HG03039 (cell line): ENCODE results near the gene RPS6KA5.
"Not testable (repeated sequence)": the region's sequence is repeated elsewhere in the genome, so short reads cannot be mapped to it uniquely, and the experiment has no call there.

ENCODE experiments used
- ATAC-seq: cut with Tn5 transposase; IDR thresholded peaks from one replicate; pipeline ENCODE4 v1.9.1; 2021; ENCODE audit warnings: mild to moderate bottlenecking, moderate library complexity; ENCODE audit not compliant: unreplicated experiment

The RPS6KA5 gene

DNA sequence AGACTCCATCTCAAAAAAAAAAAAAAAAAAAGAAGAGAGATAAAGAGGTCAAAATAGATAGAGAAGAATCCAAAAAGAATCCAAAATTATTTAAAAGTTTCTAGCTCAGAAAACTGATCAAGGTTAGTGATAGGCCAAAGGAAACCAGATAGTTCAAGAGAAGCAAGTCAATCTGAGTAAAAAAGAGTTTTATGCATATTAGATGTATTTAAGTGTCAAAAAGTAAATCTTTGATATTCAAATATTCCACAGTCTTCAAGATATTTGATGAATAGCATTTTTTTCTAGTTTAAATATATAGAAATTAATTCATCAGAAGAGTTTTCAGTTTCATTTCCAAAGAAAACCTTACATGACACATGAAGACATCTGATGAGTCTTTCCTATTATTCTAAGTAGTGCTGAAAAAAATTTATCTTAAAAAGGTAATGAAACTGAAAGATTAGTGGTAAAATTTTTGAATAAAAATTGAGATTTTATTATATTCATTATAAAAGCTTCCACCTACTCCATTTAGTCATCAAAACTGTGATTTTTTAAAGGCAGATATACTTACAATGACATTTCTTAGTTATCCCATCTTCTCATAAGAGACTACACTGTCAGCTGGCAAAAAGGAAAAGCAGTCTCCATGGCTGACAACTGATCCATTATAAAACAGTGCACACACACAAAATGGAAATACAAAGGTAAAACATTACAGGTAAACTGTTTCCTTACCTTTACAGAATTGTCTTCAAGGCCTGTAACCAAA lies 68.6 kb downstream of the RPS6KA5 start:
- ATAC-seq: no peak

DNA sequence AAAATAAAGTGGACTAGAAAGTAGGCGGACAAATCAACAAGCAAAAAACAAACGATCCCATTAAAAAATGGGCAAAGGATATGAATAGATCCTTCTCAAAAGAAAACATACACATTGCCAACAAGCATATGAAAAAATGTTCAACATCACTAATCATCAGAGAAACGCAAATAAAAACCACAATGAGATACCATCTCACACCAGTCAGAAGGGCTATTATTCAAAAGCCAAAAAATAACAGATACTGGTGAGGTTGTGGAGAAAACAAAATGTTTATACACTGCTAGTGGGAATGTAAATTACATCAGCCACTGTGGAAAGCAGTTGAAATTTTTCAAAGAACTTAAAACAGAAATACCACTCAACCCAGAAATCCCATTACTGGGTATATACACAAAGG lies 70.3 kb downstream of the RPS6KA5 start:
- no peak for ATAC-seq

DNA sequence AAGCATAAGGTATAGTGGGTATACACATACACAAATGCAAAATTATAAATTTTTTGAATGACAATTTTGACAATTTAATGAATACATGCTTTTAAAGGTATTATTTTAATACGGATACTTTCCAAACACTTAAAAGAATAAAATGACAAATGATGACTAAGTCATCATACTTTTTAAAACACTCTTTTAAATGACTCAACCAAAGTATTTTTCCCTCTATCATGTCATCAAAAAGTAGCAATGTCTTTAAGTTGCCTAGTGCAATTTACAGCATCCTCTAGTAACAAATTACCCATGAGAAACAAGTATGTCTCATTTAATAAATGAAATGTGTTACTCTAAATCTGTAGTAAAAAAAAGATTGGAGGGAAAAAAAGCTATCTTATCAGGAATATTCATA lies 73.3 kb downstream of the RPS6KA5 start:
- ATAC-seq: no peak

DNA sequence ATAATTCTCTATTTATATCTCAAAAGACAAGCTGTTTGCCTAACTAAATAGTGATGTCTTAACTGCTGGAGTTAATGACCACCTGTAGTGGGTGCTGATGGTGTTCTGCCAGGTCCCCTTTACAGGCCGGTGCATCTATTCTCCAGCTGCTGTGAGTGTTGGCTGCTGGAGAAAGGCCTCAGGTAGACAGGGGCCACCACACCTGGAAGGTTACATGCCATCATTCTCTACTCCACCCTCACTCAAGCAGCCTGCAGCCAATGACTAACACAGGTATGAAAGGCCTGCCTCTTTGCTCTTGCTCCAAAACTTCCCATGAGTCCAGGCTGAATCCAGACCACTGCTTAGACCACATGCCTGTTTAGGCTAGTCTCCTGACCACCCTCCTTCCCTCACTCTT lies 73.9 kb downstream of the RPS6KA5 start:
- ATAC-seq: no peak

DNA sequence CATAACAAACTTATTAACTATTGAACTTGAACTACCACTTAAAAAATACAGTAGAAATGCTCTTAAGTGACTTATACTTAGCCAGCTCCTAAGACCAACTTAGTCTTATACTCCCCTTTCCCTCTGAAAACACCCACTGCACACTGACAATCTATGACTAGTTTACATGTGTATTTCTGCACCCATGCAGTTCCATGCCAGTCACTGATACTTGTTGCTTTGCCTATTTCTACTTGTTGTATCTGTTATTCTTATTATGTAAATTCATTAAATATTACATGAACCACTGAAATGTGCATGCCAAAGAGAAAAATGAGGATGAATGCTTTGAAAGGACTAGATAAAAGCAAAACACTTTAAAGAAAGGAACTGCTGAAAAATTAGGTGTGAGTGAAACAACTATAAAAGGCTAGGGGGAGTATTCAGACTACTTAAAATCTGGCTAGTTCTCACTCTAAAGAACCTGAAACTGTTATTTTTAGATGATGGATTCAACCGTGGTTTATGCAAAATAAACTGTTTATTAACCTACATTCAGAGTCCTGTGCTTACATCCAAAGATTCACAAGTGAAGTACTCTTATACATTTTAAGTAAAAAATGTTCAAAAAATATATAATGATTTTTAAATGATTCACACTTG lies 74.7 kb downstream of the RPS6KA5 start:
- peak; percentile 49 for ATAC-seq

DNA sequence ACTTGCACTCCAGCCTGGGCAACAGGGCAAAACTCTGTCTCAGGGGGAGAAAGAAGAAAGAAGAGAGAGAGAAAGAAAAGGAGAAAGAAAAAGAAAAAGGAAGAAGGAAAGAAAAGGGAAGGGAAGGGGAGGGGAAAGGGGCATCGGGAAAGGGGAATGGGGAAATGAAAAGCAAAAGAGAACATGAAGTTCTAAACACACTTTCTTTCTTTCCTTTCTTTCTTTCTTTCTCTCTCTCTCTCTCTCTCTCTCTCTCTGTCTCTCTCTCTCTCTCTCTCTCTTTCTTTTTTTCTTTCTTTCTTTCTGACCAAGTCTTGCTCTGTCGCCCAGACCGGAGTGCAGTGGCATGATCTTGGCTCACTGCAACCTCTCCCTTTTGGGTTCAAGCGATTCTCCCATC lies 76.9 kb downstream of the RPS6KA5 start:
- no peak for ATAC-seq

DNA sequence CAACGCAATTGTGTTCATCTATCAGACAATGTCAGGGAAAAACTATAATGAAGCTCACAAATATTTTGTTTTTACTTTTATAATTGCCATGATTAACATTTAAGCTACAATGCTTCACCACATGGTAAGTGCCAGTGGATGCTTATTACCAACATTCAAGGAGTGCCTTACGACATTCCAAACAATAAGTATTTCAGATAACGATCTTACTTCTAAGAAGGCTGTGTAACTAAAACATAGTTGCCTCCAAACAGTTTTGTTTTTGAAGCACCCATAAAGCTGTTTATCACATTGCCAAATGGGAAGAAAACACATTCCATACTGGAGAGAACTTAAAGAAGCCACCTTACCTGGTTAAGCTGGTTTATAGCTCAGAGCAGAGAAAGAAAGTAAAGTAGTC lies 78.8 kb downstream of the RPS6KA5 start:
- ATAC-seq: no peak

DNA sequence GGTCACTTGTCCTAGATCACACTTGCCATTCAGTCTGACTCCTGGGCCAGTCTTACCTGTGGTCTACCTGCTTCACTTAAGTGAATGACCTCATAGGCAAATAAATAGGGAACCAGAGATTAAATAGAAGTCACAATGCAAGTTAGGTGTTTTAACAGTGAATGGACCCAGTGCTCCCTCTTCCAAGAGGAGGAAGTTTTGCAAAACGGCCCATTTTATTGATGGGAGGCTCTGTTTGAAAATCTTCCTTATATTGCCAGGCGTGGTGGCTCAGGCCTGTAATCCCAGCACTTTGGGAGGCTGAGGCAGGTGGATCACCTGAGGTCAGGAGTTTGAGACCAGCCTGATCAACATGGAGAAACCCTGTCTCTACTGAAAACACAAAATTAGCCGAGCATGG lies 79.8 kb downstream of the RPS6KA5 start:
- not testable (repeated sequence) for ATAC-seq

DNA sequence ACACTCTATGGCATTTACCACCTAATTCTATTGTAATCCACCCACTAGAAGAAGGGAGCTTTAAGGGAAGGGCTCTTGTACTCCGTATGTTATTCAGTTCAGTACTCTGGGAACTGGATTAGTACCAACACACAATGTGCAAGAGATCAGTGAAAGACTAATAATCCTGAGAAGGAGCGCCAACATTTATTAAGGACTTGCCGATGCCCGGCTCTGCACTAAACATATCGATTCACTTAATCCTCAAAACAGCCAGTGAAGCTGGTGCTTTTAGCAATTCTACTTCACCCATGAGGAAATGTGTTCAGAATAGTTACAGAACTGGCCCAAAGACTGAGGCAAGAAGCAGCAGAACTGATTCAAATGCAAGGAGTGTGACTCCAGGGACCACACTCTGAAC lies 80.9 kb downstream of the RPS6KA5 start:
- ATAC-seq: no peak

DNA sequence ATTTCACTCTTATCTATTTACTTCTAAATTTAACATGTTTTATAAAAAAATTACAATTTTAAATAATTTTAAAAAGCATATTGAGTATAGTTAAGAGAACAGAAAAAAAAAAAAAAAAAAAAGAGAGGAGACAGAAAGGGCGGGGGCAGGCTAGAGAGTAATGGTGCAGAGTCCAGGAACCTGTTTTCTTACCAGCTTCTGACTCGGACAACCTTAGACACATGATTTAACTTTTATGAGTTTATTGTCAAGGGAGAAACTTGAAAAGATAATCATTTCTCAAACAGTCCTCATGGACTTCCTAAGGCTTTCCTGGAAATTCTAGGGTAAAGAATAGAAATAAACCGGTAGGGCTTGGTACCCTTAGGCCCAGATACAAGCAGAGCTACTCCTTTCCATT lies 84.3 kb downstream of the RPS6KA5 start:
- no peak for ATAC-seq

DNA sequence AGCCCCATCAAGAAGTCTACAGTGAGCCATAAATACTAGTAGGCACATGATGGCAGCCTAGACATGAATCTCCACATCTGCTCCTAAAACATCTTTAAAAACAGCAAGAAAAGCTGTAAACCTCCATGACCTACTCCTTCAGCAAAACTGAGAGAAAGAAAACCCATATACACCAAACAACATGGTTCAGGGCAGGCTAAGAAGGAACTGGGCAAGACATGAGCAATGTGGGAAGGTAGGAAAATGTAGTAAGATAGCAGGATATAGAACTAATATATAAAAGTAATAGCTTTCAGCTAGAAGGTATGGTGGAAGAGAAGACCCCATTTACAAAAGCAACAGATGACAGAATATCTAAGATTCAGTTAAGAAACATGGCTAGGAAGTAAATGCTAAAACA lies 88.8 kb downstream of the RPS6KA5 start:
- no peak for ATAC-seq

DNA sequence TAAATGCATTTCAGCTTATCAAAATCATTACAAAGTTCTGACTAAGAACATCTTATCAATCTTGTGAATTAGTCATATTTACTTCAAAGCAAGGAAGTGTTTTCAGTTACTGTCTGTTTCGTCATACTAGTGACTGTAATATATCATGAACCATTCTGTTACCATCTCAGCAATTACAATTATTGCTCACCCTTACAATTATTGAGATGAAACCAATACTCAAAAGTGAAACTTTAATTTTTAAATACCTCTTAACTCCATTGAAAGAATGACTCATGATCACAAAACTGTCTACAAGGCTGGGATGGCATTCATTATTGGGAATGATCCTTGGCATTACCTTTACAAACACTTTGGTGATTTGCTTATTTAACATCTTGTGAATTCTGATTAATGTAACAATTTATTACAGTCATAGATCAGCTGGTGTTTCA lies 90.3 kb downstream of the RPS6KA5 start:
- no peak for ATAC-seq

DNA sequence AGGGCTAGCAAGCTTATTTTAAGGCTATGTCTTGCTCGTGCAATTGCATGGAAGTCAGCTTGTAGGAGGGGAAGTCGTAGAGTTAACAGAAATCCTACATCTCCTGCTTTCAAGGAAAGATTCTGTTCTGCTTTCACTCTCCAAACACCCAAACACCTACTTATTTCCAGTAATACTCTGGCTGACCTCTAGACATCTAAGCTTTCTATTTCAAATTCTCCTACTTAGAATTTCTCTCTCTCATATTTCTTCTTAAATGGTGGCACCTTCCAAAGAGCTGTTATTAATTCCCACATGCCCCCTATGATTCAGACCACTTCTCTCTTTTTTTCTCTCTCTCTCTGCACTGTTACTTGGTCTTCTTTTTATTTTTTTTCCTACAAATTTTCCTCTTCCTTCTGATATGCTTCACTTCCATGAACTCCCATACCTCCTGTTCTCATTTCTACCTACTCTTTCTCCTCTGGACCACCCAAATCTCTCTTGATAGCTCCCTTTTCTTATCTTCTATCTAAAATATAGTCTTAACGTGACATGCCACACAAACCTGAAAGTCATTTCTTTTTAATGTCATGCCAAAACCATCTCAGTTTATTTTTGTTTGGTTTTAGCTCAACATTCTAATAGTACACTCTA lies 90.8 kb downstream of the RPS6KA5 start:
- no peak for ATAC-seq

DNA sequence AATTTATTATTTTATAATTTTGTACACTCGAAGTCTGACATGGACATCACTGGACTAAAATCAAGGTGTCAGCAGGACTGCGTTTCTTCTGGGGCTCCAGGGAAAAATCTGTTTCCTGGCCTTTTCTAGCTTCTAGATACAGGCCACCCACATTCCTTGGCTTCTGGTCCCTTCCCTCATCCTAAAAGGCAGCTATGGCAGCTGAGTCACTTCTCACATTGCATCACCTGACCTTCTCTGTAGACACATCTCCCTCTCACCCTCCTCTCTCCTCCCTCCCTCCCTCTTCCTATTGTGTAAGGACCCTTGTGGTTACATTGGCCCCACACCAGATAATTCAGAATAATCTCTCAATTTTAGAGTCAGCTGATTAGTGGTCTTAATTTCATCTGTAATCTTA lies 92.4 kb downstream of the RPS6KA5 start:
- ATAC-seq: no peak

DNA sequence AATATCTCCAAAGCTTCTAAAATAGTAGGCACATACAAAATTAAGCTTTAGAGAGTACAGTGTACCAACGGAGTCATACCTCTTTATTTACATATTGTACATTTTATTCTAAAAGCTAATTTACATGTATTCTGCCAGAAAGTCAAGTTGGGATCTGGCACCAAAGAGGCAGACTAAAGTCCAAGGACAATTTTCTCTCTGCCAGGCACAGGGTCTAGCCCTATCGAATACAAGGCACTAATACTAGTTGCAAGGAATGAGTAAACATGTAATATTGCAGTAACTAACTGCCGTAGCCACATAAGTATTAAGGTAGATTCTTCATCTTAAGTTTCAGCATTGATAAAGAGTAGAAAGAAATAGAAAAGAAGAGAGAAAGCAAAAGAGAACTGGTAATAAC lies 93.9 kb downstream of the RPS6KA5 start:
- ATAC-seq: no peak

DNA sequence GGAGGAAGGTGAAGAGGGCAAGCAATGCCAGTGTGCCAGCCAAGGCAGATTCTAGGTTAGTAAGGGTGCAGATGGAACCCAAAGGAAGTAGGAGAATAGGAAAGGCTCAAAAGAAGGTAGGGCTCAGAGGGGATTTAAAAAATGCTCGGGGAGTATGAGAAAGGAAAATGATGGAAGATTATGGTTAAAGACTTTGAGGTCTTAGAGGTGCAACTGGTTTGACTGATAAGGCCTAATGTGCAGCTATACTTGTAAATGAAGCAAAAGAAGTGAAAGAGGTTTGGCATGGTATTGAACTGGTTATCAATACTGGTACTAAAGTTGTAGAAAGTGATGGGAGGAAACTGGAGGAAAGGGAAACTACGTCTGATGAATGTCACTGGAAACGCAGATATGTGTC lies 94.7 kb downstream of the RPS6KA5 start:
- no peak for ATAC-seq

DNA sequence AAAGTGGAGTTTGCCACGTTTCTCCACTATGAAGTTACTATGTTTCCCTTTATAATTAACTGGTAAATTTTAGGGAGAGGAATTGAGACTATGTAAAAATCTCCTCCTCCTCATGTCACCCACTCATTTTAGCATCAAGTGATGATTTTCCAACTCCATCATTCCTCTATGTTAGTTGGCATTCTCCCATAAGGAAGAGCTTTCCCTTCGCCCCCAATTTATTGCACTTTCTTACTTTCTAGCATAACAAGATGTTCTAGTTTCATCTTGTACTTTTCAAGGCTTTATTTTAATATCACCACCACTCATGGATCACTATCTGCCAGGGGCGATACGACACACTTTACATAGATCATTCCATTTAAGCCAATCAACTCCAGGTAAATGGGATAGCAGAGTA lies 97.1 kb downstream of the RPS6KA5 start:
- no peak for ATAC-seq

DNA sequence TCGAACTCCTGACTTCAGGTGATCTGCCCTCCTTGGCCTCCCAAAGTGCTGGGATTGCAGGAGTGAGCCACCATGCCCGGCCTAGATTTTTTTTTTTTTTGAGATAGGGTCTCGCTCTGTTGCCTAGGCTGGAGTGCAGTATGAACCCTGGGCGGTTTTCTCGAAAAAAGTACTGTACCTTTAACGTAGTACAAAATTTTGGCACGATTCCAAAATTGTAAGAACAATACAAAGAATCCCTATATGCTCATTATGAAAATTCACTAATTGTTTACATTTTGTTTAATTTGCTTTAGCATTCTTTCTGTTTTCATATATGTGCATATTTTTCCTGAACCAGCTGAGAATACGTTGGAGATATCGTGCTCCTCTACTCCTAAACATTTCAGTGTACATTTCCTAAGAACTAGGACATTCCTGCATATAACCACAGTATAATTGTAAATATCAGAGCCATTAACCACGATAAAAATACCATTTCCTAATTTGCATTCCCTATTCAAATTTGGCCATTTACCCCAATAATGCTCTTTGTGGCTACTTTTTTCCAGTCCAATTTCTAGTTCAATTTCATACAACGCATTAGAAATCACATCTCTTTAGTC lies 97.8 kb downstream of the RPS6KA5 start:
- no peak for ATAC-seq

DNA sequence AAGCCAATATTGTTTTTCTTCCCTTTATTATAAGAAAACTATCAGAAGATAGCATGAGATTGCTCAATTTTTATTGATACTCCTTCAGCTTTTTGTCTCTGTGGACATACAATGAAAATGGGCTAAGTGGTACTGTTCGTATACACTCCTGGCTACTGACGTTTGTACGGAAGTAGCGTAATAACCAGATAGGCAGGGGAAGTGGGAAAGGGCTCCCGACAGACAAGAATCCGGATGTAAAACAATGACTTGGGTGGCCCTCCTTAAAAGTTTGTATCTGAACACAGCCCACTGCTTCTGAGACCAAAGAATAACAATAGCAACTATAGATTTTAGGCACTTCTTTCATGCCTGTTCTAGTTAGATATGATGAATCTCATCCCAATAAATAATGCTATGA lies 99.6 kb downstream of the RPS6KA5 start:
- no peak for ATAC-seq

DNA sequence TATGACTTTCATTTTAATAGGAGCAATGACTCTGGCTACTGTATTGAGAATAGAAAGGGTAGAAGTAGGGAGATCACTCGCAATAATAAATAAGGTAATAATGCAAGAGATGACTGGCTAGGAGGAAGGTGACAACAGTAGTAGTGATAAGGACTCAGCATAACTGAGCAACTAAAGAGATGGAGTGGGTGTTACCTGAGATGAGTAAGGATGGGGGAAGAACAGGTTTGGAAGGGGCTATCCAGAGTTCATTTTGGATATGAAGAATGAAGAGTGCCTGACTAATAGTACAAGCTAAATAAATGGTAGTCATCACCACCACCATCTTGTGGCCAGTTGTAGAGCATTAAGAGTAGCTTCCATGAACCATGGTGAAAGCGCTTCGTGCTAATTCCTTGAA lies 101.1 kb downstream of the RPS6KA5 start:
- ATAC-seq: no peak

DNA sequence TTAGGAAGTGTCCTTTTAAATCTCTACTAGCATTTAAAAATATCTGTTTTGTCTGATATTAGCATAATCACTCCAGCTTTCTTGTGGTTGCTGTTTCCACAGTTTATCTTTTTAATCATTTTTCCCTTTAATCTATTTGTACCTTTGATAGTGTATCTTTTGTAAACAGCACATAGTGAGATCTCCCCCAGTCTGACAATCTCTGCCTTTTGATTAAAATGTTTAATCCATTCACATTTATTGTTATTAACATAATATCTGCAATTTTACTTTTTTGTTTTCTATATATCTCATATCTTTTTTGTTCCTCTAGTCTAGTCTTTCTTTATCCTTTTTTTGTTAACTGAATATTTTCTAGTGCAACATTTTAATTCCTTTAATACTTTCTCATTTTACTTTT lies 104.2 kb downstream of the RPS6KA5 start:
- no peak for ATAC-seq

DNA sequence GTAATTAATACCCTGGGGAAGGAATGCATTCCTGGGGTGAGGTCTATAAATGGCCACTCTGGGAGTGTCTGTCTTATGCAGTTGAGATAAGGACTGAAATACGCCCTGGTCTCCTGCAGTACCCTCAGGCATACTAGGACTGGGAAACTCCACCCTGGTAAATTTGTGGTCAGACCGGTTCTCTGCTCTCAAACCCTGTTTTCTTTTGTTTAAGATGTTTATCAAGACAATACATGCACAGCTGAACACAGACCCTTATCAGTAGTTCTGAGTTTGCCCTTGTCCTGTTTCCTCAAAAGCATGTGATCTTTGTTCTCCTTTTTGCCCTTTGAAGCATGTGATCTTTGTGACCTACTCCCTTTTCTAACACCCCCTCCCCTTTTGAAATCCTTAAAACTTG lies 106.8 kb downstream of the RPS6KA5 start:
- not testable (repeated sequence) for ATAC-seq
